H1 (cell line): Measurements from ENCODE around the gene SRR. TPM values are rescaled to one million over a fixed set of nuclear protein-coding genes. Genes with fewer than 3 reads are reported as not detected.

Source experiments
- CTCF ChIA-PET: fragments of 300-600 bp; sonication (Branson Sonifier 250); formaldehyde crosslinking; loops from one replicate; lab custom pipeline; 2021; ENCODE audit not compliant: partially characterized antibody; lab: Charles Lee
- POLR2A ChIA-PET: fragments of 300-600 bp; sonication (Branson Sonifier 250); formaldehyde crosslinking; loops from one replicate; lab custom pipeline; 2021; ENCODE audit warnings: inconsistent platforms; ENCODE audit not compliant: partially characterized antibody; lab: Charles Lee
- DNase-seq, 2 experiments: peaks; one replicate each; pipeline versions ENCODE4 v3.0.0 to v3.0.0-alpha.2; 2010 to 2022; ENCODE audit warnings: low spot score in 2 of 2, low read depth in 1 of 2, mixed read lengths in 1 of 2
- FAIRE-seq: peaks from 2 replicates; lab custom pipeline; 2011; peaks lifted over from hg19 to GRCh38; lab: Jason Lieb, UNC
- H2AFZ ChIP-seq: 2 replicates; pipeline ENCODE4 v1.8.1; 2012; ENCODE audit warnings: low read length, inconsistent platforms
- H2AK5ac ChIP-seq: 2 replicates; pipeline ENCODE4 v1.6.1; 2013; ENCODE audit warnings: low read depth, low read length
- H2BK120ac ChIP-seq: replicated peaks from 2 replicates; pipeline ENCODE3; 2013; ENCODE audit warnings: low read depth, low read length, inconsistent platforms
- H2BK12ac ChIP-seq: 2 replicates; pipeline ENCODE4 v1.6.1; 2013; ENCODE audit warnings: low read depth, low read length
- H2BK15ac ChIP-seq: 2 replicates; pipeline ENCODE4 v1.6.1; 2013; ENCODE audit warnings: low read length
- H2BK20ac ChIP-seq: 2 replicates; pipeline ENCODE4 v1.6.1; 2013; ENCODE audit warnings: low read length
- H2BK5ac ChIP-seq: 2 replicates; pipeline ENCODE4 v1.6.1; 2013; ENCODE audit warnings: low read depth, low read length
- H3K14ac ChIP-seq: 2 replicates; pipeline ENCODE4 v1.6.1; 2013; ENCODE audit warnings: inconsistent platforms; ENCODE audit not compliant: insufficient read length
- H3K18ac ChIP-seq: 2 replicates; pipeline ENCODE4 v1.6.1; 2013; ENCODE audit warnings: low read length; ENCODE audit errors: extremely low read depth
- H3K23ac ChIP-seq: 2 replicates; pipeline ENCODE4 v1.6.1; 2013; ENCODE audit warnings: inconsistent platforms; ENCODE audit not compliant: insufficient read length
- H3K23me2 ChIP-seq: 2 replicates; pipeline ENCODE4 v1.6.1; 2013; ENCODE audit warnings: low read depth, low read length
- H3K27ac ChIP-seq: 2 replicates; pipeline ENCODE4 v1.6.1; 2011; ENCODE audit warnings: low read depth, low read length, inconsistent platforms
- H3K27me3 ChIP-seq, 4 experiments: replicated peaks in 1 of 4; 1 replicate in 1 of 4; 2 replicates in 3 of 4; pipeline versions ENCODE4 v1.6.1 to v1.8.1; 2011 to 2013; ENCODE audit warnings: low read length in 3 of 4, mild to moderate bottlenecking in 3 of 4, inconsistent platforms in 2 of 4, mixed read lengths in 2 of 4, moderate library complexity in 1 of 4; ENCODE audit not compliant: control insufficient read depth in 3 of 4, insufficient read depth in 3 of 4; ENCODE audit errors: extremely low read depth in 1 of 4
- H3K36me3 ChIP-seq, 4 experiments: 2 replicates each; pipeline versions ENCODE4 v1.6.1 to v1.8.1; 2011 to 2013; ENCODE audit warnings: mild to moderate bottlenecking in 4 of 4, low read length in 3 of 4, moderate library complexity in 2 of 4, control low read depth in 1 of 4, inconsistent platforms in 1 of 4; ENCODE audit not compliant: insufficient read depth in 4 of 4, control insufficient read depth in 2 of 4
- H3K4ac ChIP-seq: replicated peaks from 2 replicates; pipeline ENCODE3; 2013; ENCODE audit warnings: low read length, low read depth, mixed read lengths, inconsistent platforms; ENCODE audit not compliant: insufficient read length
- H3K4me1 ChIP-seq, 4 experiments: replicated peaks in 1 of 4; 1 replicate in 1 of 4; 2 replicates in 3 of 4; pipeline versions ENCODE4 v1.6.1 to v1.8.1; 2011 to 2013; ENCODE audit warnings: low read length in 3 of 4, inconsistent platforms in 2 of 4, mixed read lengths in 1 of 4; ENCODE audit not compliant: insufficient read depth in 4 of 4, control insufficient read depth in 3 of 4
- H3K4me2 ChIP-seq, 2 experiments: 2 replicates each; pipeline versions ENCODE4 v1.6.1 to v1.8.1; 2011 to 2013; ENCODE audit warnings: low read depth in 2 of 2, low read length in 2 of 2, control low read depth in 1 of 2, inconsistent platforms in 1 of 2, mild to moderate bottlenecking in 1 of 2; ENCODE audit not compliant: insufficient read depth in 1 of 2
- H3K4me3 ChIP-seq, 4 experiments: fragments of 200-600, 300-600 bp in 1 of 4; sonication (generic), shearing (Covaris generic), sonication (Bioruptor Twin) in 1 of 4; 2 replicates each; pipeline versions ENCODE4 v1.5.1 to v1.8.1; 2011 to 2016; ENCODE audit warnings: low read length in 4 of 4, low read depth in 3 of 4, control low read depth in 2 of 4, inconsistent platforms in 2 of 4, mild to moderate bottlenecking in 2 of 4, mixed read lengths in 1 of 4, moderate library complexity in 1 of 4; ENCODE audit not compliant: insufficient read depth in 2 of 4; ENCODE audit errors: extremely low read depth in 1 of 4
- H3K56ac ChIP-seq: replicated peaks from 2 replicates; pipeline ENCODE3; 2013; ENCODE audit warnings: low read depth, mild to moderate bottlenecking, mixed read lengths, low read length, inconsistent platforms; ENCODE audit not compliant: insufficient read length
- H3K79me1 ChIP-seq: 2 replicates; pipeline ENCODE4 v1.6.1; 2013; ENCODE audit warnings: low read depth, low read length, control low read depth
- H3K79me2 ChIP-seq, 2 experiments: 2 replicates each; pipeline versions ENCODE4 v1.6.1 to v1.8.1; 2012 to 2013; ENCODE audit warnings: low read length in 2 of 2, mild to moderate bottlenecking in 2 of 2, inconsistent platforms in 1 of 2; ENCODE audit not compliant: insufficient read depth in 2 of 2, control insufficient read depth in 1 of 2
- H3K9ac ChIP-seq, 4 experiments: replicated peaks in 1 of 4; 1 replicate in 1 of 4; 2 replicates in 3 of 4; pipeline versions ENCODE4 v1.6.1 to v1.8.1; 2011 to 2013; ENCODE audit warnings: low read depth in 3 of 4, low read length in 3 of 4, control low read depth in 2 of 4, mild to moderate bottlenecking in 2 of 4, moderate library complexity in 2 of 4, inconsistent platforms in 1 of 4; ENCODE audit errors: extremely low read depth in 1 of 4
- H3K9me3 ChIP-seq, 2 experiments: 2 replicates each; pipeline versions ENCODE4 v1.6.1 to v1.8.1; 2012 to 2013; ENCODE audit warnings: mild to moderate bottlenecking in 2 of 2, moderate library complexity in 2 of 2, control low read depth in 1 of 2, inconsistent platforms in 1 of 2, low read depth in 1 of 2, low read length in 1 of 2, mixed read lengths in 1 of 2; ENCODE audit not compliant: insufficient read depth in 2 of 2
- H4K20me1 ChIP-seq, 2 experiments: replicated peaks in 1 of 2; 2 replicates each; pipeline versions ENCODE3 to v1.8.1; 2011 to 2013; ENCODE audit warnings: inconsistent platforms in 2 of 2, low read length in 2 of 2, mild to moderate bottlenecking in 1 of 2; ENCODE audit not compliant: insufficient read depth in 2 of 2, control insufficient read depth in 1 of 2
- H4K5ac ChIP-seq: 2 replicates; pipeline ENCODE4 v1.6.1; 2013; ENCODE audit warnings: low read length, low read depth, mixed read lengths, inconsistent platforms; ENCODE audit not compliant: insufficient read length
- H4K8ac ChIP-seq: 2 replicates; pipeline ENCODE4 v1.8.0; 2013; ENCODE audit warnings: mild to moderate bottlenecking, moderate library complexity, low read length, inconsistent platforms; ENCODE audit not compliant: insufficient read depth; ENCODE audit errors: extremely low read depth
- H4K91ac ChIP-seq: replicated peaks from 2 replicates; pipeline ENCODE3; 2013; ENCODE audit warnings: low read length, mixed read lengths, inconsistent platforms; ENCODE audit not compliant: insufficient read length
- BCL11A ChIP-seq, 2 experiments: IDR thresholded peaks; one replicate each; pipeline ENCODE4 v1.6.1; 2011; ENCODE audit warnings: low read depth in 2 of 2, low read length in 2 of 2, mild to moderate bottlenecking in 2 of 2
- CEBPB ChIP-seq: IDR thresholded peaks from 2 replicates; pipeline ENCODE4 v1.6.1; 2012; ENCODE audit warnings: low read depth, low read length
- CTBP2 ChIP-seq: IDR thresholded peaks from 2 replicates; pipeline ENCODE4 v1.7.0; 2011; ENCODE audit warnings: borderline replicate concordance, mild to moderate bottlenecking, moderate library complexity, mixed read lengths, low read length; ENCODE audit not compliant: insufficient read depth, insufficient read length
- EP300 ChIP-seq, 2 experiments: IDR thresholded peaks; 1 replicate in 1 of 2; 2 replicates in 1 of 2; pipeline ENCODE4 v1.6.1; 2011 to 2012; ENCODE audit warnings: low read depth in 2 of 2, low read length in 2 of 2, mild to moderate bottlenecking in 2 of 2, borderline replicate concordance in 1 of 2, inconsistent platforms in 1 of 2, moderate library complexity in 1 of 2
- HDAC2 ChIP-seq, 2 experiments: fragments of 300-600 bp in 1 of 2; sonication (generic) in 1 of 2; IDR thresholded peaks; 2 replicates each; pipeline ENCODE4 v1.6.1; 2011 to 2012; ENCODE audit warnings: low read depth in 2 of 2, low read length in 2 of 2, mild to moderate bottlenecking in 2 of 2, moderate library complexity in 2 of 2, borderline replicate concordance in 1 of 2, inconsistent platforms in 1 of 2
- HDAC6 ChIP-seq: IDR thresholded peaks from one replicate; pipeline ENCODE4 v1.7.1; 2012; ENCODE audit warnings: low read depth, mild to moderate bottlenecking, inconsistent platforms, low read length, moderate library complexity
- KDM1A ChIP-seq: fragments of 200-600, 300-600 bp; sonication (generic); IDR thresholded peaks from 2 replicates; pipeline ENCODE4 v1.7.1; 2016; ENCODE audit warnings: mild to moderate bottlenecking, low read length, borderline replicate concordance
- MAFK ChIP-seq: IDR thresholded peaks from 2 replicates; pipeline ENCODE4 v1.6.1; 2012; ENCODE audit warnings: low read depth, mild to moderate bottlenecking, improper control_type of control experiment, low read length
- NANOG ChIP-seq: IDR thresholded peaks from 2 replicates; pipeline ENCODE4 v1.6.1; 2011; ENCODE audit warnings: low read length, low read depth, mild to moderate bottlenecking, inconsistent platforms; ENCODE audit not compliant: insufficient read depth, poor library complexity, severe bottlenecking
- PHF8 ChIP-seq: fragments of 200-600 bp; sonication (generic); conservative IDR thresholded peaks from 2 replicates; pipeline ENCODE4 v1.7.1; 2012; ENCODE audit warnings: low read depth, mild to moderate bottlenecking, inconsistent platforms, low read length, moderate library complexity
- SIRT6 ChIP-seq: IDR thresholded peaks from one replicate; pipeline ENCODE4 v1.7.1; 2012; ENCODE audit warnings: low read length, inconsistent platforms
- TBP ChIP-seq: IDR thresholded peaks from 2 replicates; pipeline ENCODE4 v1.6.1; 2011; ENCODE audit warnings: low read depth, low read length, improper control_type of control experiment
- WGBS, 2 experiments: shearing (Covaris generic) in 1 of 2; methylation state at CpG; one replicate each; pipeline versions ENCODE4 v1.1.6 to v1.1.7; 2013 to 2015; ENCODE audit warnings: low lambda C conversion rate in 2 of 2, mixed read lengths in 2 of 2, inconsistent platforms in 1 of 2, low coverage in 1 of 2, missing lambda C conversion rate in 1 of 2; ENCODE audit not compliant: insufficient replicate concordance in 2 of 2, insufficient coverage in 1 of 2, insufficient read length in 1 of 2; ENCODE audit errors: extremely low coverage in 1 of 2, missing lambda C conversion rate in 1 of 2; 5-methylcytosine and 5-hydroxymethylcytosine counted together
- polyA plus RNA-seq, 7 experiments: library from polyadenylated mRNA; depleted of rRNA in 3 of 7; stranded (reverse) in 5 of 7; unstranded in 2 of 7; fragments of >200 nt in 5 of 7; fragments of 200-250 nt in 2 of 7; gene quantifications; 1 replicate in 5 of 7; 2 replicates in 1 of 7; 4 replicates in 1 of 7; pipeline versions ENCODE4 v1.2.1 to v1.2.3, GENCODE V29; 2011 to 2013; ENCODE audit warnings: missing spikeins in 2 of 7, mixed read lengths in 2 of 7
- total RNA-seq: library from RNA; stranded (reverse); fragmentation: NEBNext Ultra II Directional; extraction: Animal tissue kit (Norgen Biotek cat#: 25700); gene quantifications from 2 replicates; pipeline ENCODE4 v1.2.1, GENCODE V29; 2021

Gene SRR
- total and polyA plus RNA-seq, 2 of the 8 experiments (the other 6 are each of a cell fraction or from before 2014, with no cell fraction given): 3.6 to 4.5 TPM

DNA sequence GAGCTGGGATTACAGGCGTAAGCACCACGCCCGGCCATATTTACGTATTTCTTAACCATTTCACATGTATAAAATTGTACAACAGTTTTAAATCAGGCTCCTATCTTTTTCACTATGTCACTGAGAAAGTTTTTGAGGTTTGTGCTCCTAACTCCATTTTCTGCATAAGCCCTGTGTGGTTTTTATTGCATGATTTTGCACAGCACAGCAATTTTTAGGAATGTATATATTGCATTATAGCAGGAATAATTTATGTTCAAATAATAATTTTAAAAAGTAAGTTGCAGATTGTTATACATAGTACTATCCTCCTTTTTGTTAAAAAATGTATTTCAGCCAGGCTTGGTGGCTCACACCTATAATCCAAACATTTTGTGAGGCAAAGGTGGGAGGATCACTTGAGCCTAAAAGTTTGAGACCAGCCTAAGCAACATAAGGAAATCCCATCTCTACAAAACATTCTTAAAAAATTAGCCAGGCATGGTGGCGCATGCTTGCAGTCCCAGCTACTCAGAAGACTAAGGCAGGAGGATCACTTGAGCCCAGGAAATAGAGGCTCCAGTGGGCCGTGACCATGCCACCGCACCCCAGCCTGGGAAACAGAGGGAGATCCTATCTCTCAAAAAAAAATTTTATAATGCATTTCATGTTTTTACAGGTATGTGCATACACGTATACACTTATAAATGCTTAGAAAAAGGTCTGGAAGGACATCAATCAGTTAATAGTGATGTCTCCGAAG lies 26.1 kb upstream of the SRR start:
- ChIA-PET CTCF (interaction anchor here (0.6 kb wide), 1 partner anchor 35 kb away, joined by 3 read pairs; no protein-coding TSS in a partner anchor), POLR2A (no interaction called here)
- 92% methylated on average over 9 of the region's 9 CpGs; no CpG with 5 or more reads in 1 of the 2 experiments for WGBS, 2 experiments
- H3K79me2 ChIP-seq: no peaks in the 10 kb centered on the region
- H2BK5ac ChIP-seq: no peak overlapping the region
- no peak overlapping the region for H4K8ac ChIP-seq
- no peaks in the 10 kb centered on the region for H3K79me1 ChIP-seq
- no peaks in the 10 kb centered on the region for H3K4me1 ChIP-seq
- no peak overlapping the region for H4K5ac ChIP-seq
- no peak overlapping the region for H3K4ac ChIP-seq
- no peaks in the 10 kb centered on the region for H3K27me3 ChIP-seq
- no peak overlapping the region for H3K14ac ChIP-seq
- H3K18ac ChIP-seq: no peak overlapping the region
- H2BK12ac ChIP-seq: no peak overlapping the region
- H2BK120ac ChIP-seq: no peak overlapping the region
- H2AK5ac ChIP-seq: no peak overlapping the region
- no peak overlapping the region for H3K27ac ChIP-seq
- no peak overlapping the region for H3K4me2 ChIP-seq
- no peaks in the 10 kb centered on the region for H3K23me2 ChIP-seq
- no peak for FAIRE-seq
- no peak overlapping the region for H3K4me3 ChIP-seq
- no peak overlapping the region for H2BK15ac ChIP-seq
- peaks cover 0 to 26% (median 18%) of the 10 kb centered on the region in 4 experiments; a peak in 6 of 8 replicates for H3K36me3 ChIP-seq
- no peak for DNase-seq
- H2AFZ ChIP-seq: no peak overlapping the region
- no peak overlapping the region for H3K9ac ChIP-seq
- no peak overlapping the region for H3K23ac ChIP-seq
- H4K91ac ChIP-seq: no peak overlapping the region
- H4K20me1 ChIP-seq: peaks cover 1 to 4% of the 10 kb centered on the region in 2 experiments
- no peaks in the 10 kb centered on the region for H3K9me3 ChIP-seq
- no peak overlapping the region for H2BK20ac ChIP-seq
- H3K56ac ChIP-seq: no peak overlapping the region
- no peak for TF ChIP-seq SIRT6
- TF ChIP-seq TBP: no peak
- TF ChIP-seq BCL11A (IDR thresholded peaks at IDR 0.05; ENCODE audit: low read depth in 2 of 2, low read length in 2 of 2): no peak
- TF ChIP-seq NANOG: no peak
- TF ChIP-seq CEBPB: no peak
- no peak for TF ChIP-seq MAFK
- TF ChIP-seq HDAC2 (IDR thresholded peaks at IDR 0.05; ENCODE audit: borderline replicate concordance in 1 of 2, low read depth in 2 of 2, low read length in 2 of 2): no peak
- no peak for TF ChIP-seq EP300 (IDR thresholded peaks at IDR 0.05; ENCODE audit: borderline replicate concordance in 1 of 2, low read depth in 2 of 2, low read length in 2 of 2)
- TF ChIP-seq KDM1A: no peak
- no peak for TF ChIP-seq CTBP2
- TF ChIP-seq PHF8: no peak
- no peak for TF ChIP-seq HDAC6
